ENCODE data around the gene C16orf95.

GRCh38 chr16:87337262-87337771 lies 20.1 kb upstream of the C16orf95 start:
- TF ChIP-seq, protein P1, sequence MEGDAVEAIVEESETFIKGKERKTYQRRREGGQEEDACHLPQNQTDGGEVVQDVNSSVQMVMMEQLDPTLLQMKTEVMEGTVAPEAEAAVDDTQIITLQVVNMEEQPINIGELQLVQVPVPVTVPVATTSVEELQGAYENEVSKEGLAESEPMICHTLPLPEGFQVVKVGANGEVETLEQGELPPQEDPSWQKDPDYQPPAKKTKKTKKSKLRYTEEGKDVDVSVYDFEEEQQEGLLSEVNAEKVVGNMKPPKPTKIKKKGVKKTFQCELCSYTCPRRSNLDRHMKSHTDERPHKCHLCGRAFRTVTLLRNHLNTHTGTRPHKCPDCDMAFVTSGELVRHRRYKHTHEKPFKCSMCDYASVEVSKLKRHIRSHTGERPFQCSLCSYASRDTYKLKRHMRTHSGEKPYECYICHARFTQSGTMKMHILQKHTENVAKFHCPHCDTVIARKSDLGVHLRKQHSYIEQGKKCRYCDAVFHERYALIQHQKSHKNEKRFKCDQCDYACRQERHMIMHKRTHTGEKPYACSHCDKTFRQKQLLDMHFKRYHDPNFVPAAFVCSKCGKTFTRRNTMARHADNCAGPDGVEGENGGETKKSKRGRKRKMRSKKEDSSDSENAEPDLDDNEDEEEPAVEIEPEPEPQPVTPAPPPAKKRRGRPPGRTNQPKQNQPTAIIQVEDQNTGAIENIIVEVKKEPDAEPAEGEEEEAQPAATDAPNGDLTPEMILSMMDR (IDR thresholded peaks at IDR 0.05), result no peak
- no peak for TF ChIP-seq REST (IDR thresholded peaks at IDR 0.05; ENCODE audit: insufficient read depth in 1 of 2, low read depth in 2 of 2, low read length in 1 of 2)
